Measurements from ENCODE around the gene MITD1. TPM values are rescaled to one million over a fixed set of nuclear protein-coding genes. Genes with fewer than 3 reads are reported as not detected.
"Not testable (repeated sequence)": the region's sequence is repeated elsewhere in the genome, so short reads cannot be mapped to it uniquely, and the experiment has no call there.

MITD1 gene
- total RNA-seq, 2 donors from 2014 or later, result 11.8 to 25.9 TPM

GRCh38 chr2:99139003-99139402, 41.9 kb downstream of the MITD1 start:
- no peak for DNase-seq (ENCODE audit: low spot score)
- Histone ChIP-seq H3K27ac (no peak overlapping the region), H3K4me1 (peaks cover 0 to 12% of the 10 kb centered on the region in 2 donors), H3K27me3 (no peaks in the 10 kb centered on the region), H3K9me3 (no peaks in the 10 kb centered on the region), H3K36me3 (no peaks in the 10 kb centered on the region), H3K4me3 (no peak overlapping the region)
- no peak for TF ChIP-seq CTCF (IDR thresholded peaks at IDR 0.05)

- DNase-seq (ENCODE audit: low spot score); H3K27ac ChIP-seq; H3K36me3 ChIP-seq; H3K4me3 ChIP-seq; H3K27me3 ChIP-seq; H3K4me1 ChIP-seq: not testable (repeated sequence)
- H3K9me3 ChIP-seq, result peaks cover 0 to 26% of the 10 kb centered on the region in 2 donors
Observed at GRCh38 chr2:99135044-99135556, 45.8 kb downstream of the MITD1 start.

GRCh38 chr2:99127981-99128380, 52.9 kb downstream of the MITD1 start:
- DNase-seq (ENCODE audit: low spot score), result no peak
- TF ChIP-seq CTCF (IDR thresholded peaks at IDR 0.05), result no peak
- Histone ChIP-seq H3K36me3 (peaks cover 6% of the 10 kb centered on the region), H3K4me3 (no peak overlapping the region), H3K9me3 (peaks cover 0 to 31% of the 10 kb centered on the region in 2 donors), H3K27ac (no peak overlapping the region), H3K27me3 (no peaks in the 10 kb centered on the region), H3K4me1 (no peaks in the 10 kb centered on the region)

Other genes starting within 250 kb of the MITD1 start
- gene CRACDL, start 244.8 kb downstream of the MITD1 start, total RNA-seq, result 1 to 10 TPM; 5.3 to 7.4 TPM
- not detected for gene C2orf15, start 39.4 kb downstream of the MITD1 start, total RNA-seq
- 1 to 10 TPM; 1.5 to 7.0 TPM for gene TSGA10, start 26.1 kb downstream of the MITD1 start, total RNA-seq
- 1 to 10 TPM; 5.1 to 5.2 TPM for gene LIPT1, start 26.1 kb downstream of the MITD1 start, total RNA-seq
- gene MRPL30, start 126 bp upstream of the MITD1 start, total RNA-seq, result 10 to 100 TPM; 18.8 to 37.8 TPM
- not detected for gene LYG2, start 74.6 kb upstream of the MITD1 start, total RNA-seq
- gene LYG1, start 120.1 kb upstream of the MITD1 start, total RNA-seq, result under 1 TPM in 1 of 2 donors, not detected in 1; 0.75 TPM
- gene TXNDC9, start 155.3 kb upstream of the MITD1 start, total RNA-seq, result 10 to 100 TPM; 21.4 to 28.9 TPM
- 10 to 100 TPM; 50.7 to 81.0 TPM for gene EIF5B, start 156.3 kb upstream of the MITD1 start, total RNA-seq